B cell (primary cell): ENCODE measurements around the gene TENT5A. TPM values are rescaled to one million over a fixed set of nuclear protein-coding genes. Genes with fewer than 3 reads are reported as not detected.

Experiments used
- ATAC-seq: fragments of 200-7000 bp; cut with Tn5 transposase; one replicate; pipeline ENCODE4 v1.10.0; 2021; ENCODE audit warnings: low read depth, mild to moderate bottlenecking, moderate number of reproducible peaks, moderate library complexity
- CTCF ChIA-PET: fragments of 350-600 bp; sonication (Branson Sonifier 250); formaldehyde crosslinking; loops from one replicate; lab custom pipeline; 2021; ENCODE audit warnings: antibody characterized with exemption, inconsistent platforms; lab: Charles Lee
- POLR2A ChIA-PET: fragments of 350-600 bp; sonication (Branson Sonifier 250); formaldehyde crosslinking; loops from one replicate; lab custom pipeline; 2021; ENCODE audit warnings: antibody characterized with exemption; lab: Charles Lee
- DNase-seq: peaks from one replicate; pipeline ENCODE4 v3.0.0; 2013
- H2AFZ ChIP-seq: 2 replicates; pipeline ENCODE4 v1.6.1; 2012; ENCODE audit warnings: mild to moderate bottlenecking, low read depth, low read length; ENCODE audit not compliant: insufficient read depth, poor library complexity, severe bottlenecking
- H3K27ac ChIP-seq, 2 donors: 1 replicate in 1 of 2; 2 replicates in 1 of 2; pipeline ENCODE4 v1.5.1; 2012 to 2013; ENCODE audit warnings: low read length in 2 of 2, mild to moderate bottlenecking in 2 of 2, moderate library complexity in 1 of 2
- H3K27me3 ChIP-seq, 4 experiments: fragments of 200-600 bp in 1 of 4; sonication (generic) in 1 of 4; replicated peaks in 1 of 4; 1 replicate in 2 of 4; 2 replicates in 2 of 4; pipeline versions ENCODE4 v1.6.1 to v1.7.0; 2013 to 2016; ENCODE audit warnings: low read length in 3 of 4, mild to moderate bottlenecking in 2 of 4, mixed read lengths in 1 of 4, moderate library complexity in 1 of 4; ENCODE audit not compliant: insufficient read depth in 4 of 4, control insufficient read depth in 3 of 4; ENCODE audit errors: control extremely low read depth in 1 of 4
- H3K36me3 ChIP-seq, 2 experiments: replicated peaks in 1 of 2; 1 replicate in 1 of 2; 2 replicates in 1 of 2; pipeline versions ENCODE4 v1.6.1 to v1.7.1; 2013; ENCODE audit warnings: low read length in 1 of 2; ENCODE audit not compliant: insufficient read depth in 2 of 2, control insufficient read depth in 1 of 2; ENCODE audit errors: control extremely low read depth in 1 of 2, extremely low read depth in 1 of 2
- H3K4me1 ChIP-seq, 2 donors: fragments of 200-600 bp in 1 of 2; sonication (generic) in 1 of 2; 1 replicate in 1 of 2; 2 replicates in 1 of 2; pipeline versions ENCODE4 v1.5.1 to v1.6.1; 2013 to 2017; ENCODE audit warnings: low read length in 2 of 2; ENCODE audit not compliant: control insufficient read depth in 2 of 2, insufficient read depth in 2 of 2
- H3K4me2 ChIP-seq: replicated peaks from 2 replicates; pipeline ENCODE3; 2012; ENCODE audit warnings: mild to moderate bottlenecking, low read depth, low read length; ENCODE audit not compliant: poor library complexity, severe bottlenecking
- H3K4me3 ChIP-seq, 5 experiments: fragments of 200-600 bp in 1 of 5; sonication (generic) in 1 of 5; 1 replicate in 3 of 5; 2 replicates in 2 of 5; pipeline versions ENCODE4 v1.5.1 to v1.7.0; 2011 to 2016; ENCODE audit warnings: low read length in 4 of 5, mild to moderate bottlenecking in 4 of 5, low read depth in 2 of 5, control low read depth in 1 of 5, moderate library complexity in 1 of 5; ENCODE audit not compliant: insufficient read depth in 1 of 5; ENCODE audit errors: control extremely low read depth in 1 of 5, extremely low read depth in 1 of 5
- H3K79me2 ChIP-seq: fragments of 200-600 bp; sonication (generic); one replicate; pipeline ENCODE4 v1.6.0; 2016; ENCODE audit warnings: low read length; ENCODE audit not compliant: control insufficient read depth, insufficient read depth
- H3K9ac ChIP-seq: fragments of 200-600 bp; sonication (generic); 2 replicates; pipeline ENCODE4 v1.6.1; 2017; ENCODE audit warnings: mild to moderate bottlenecking, low read length, moderate library complexity
- H3K9me3 ChIP-seq, 3 donors: one replicate each; pipeline versions ENCODE4 v1.6.1 to v1.7.1; 2013; ENCODE audit warnings: low read length in 2 of 3; ENCODE audit not compliant: control insufficient read depth in 2 of 3, insufficient read depth in 1 of 3; ENCODE audit errors: control extremely low read depth in 1 of 3
- H4K20me1 ChIP-seq: 2 replicates; pipeline ENCODE4 v1.6.0; 2012; ENCODE audit warnings: mild to moderate bottlenecking, low read length; ENCODE audit not compliant: insufficient read depth, control insufficient read depth, poor library complexity, severe bottlenecking
- H3K27ac Mint-ChIP-seq: one replicate; pipeline ENCODE4 v1.8.0; 2021; ENCODE audit warnings: mixed read lengths
- H3K27me3 Mint-ChIP-seq: one replicate; pipeline ENCODE4 v1.8.0; 2021; ENCODE audit warnings: mixed read lengths
- H3K4me1 Mint-ChIP-seq: one replicate; pipeline ENCODE4 v1.8.0; 2021; ENCODE audit warnings: mixed read lengths
- H3K4me3 Mint-ChIP-seq: one replicate; pipeline ENCODE4 v1.8.0; 2021; ENCODE audit warnings: mixed read lengths
- H3K9me3 Mint-ChIP-seq: one replicate; pipeline ENCODE4 v1.8.0; 2022; ENCODE audit warnings: mixed read lengths; ENCODE audit not compliant: insufficient read depth
- EZH2 ChIP-seq: IDR thresholded peaks from 2 replicates; pipeline ENCODE4 v1.6.1; 2012; ENCODE audit warnings: borderline replicate concordance, low read depth, mild to moderate bottlenecking, moderate library complexity, low read length; ENCODE audit not compliant: insufficient read depth, poor library complexity, severe bottlenecking
- WGBS: methylation state at CpG from one replicate; pipeline ENCODE4 v1.1.5; 2013; ENCODE audit warnings: missing lambda C conversion rate; ENCODE audit not compliant: insufficient coverage; 5-methylcytosine and 5-hydroxymethylcytosine counted together
- intact Hi-C: fragments of 100-400 bp; cut with micrococcal nuclease; formaldehyde crosslinking; loops from one replicate; pipeline ENCODE4 v1.10.0; 2022
- polyA plus RNA-seq: library from polyadenylated mRNA; depleted of rRNA; stranded (reverse); fragments of >200 nt; gene quantifications from 2 replicates; pipeline ENCODE4 v1.2.3, GENCODE V29; 2012
- total RNA-seq, 2 donors: library from RNA; stranded (reverse); fragments of 120-200 nt in 1 of 2; gene quantifications; 1 replicate in 1 of 2; 2 replicates in 1 of 2; pipeline versions ENCODE4 v1.2.3 to v1.2.4, GENCODE V29; 2013 to 2022
- TF ChIP-seq, protein P1 (sequence below): fragments of 200-600 bp; IDR thresholded peaks from one replicate; pipeline ENCODE4 v1.8.0; 2022; ENCODE audit warnings: antibody characterized with exemption, mild to moderate bottlenecking

TENT5A gene
- total and polyA plus RNA-seq, 2 donors (not counting 1 experiment from before 2014, with no cell fraction given): 3.9 to 9.4 TPM

GRCh38 chr6:81774542-81774941 lies 22.1 kb upstream of the TENT5A start:
- DNase-seq (no peak), ATAC-seq (no peak)
- no peaks in the 10 kb centered on the region for H3K27me3 ChIP-seq
- no peaks in the 10 kb centered on the region for H3K36me3 ChIP-seq
- WGBS: no CpG with 5 or more reads among the region's 2 CpGs
- no peaks in the 10 kb centered on the region for H3K79me2 ChIP-seq
- no peak overlapping the region for H3K4me3 Mint-ChIP-seq
- no peak overlapping the region for H3K4me2 ChIP-seq
- no peak overlapping the region for H3K4me3 ChIP-seq
- no peak overlapping the region for H2AFZ ChIP-seq
- POLR2A ChIA-PET: no interaction called here
- H3K9ac ChIP-seq: no peak overlapping the region
- no peak overlapping the region for H3K27ac ChIP-seq
- TF ChIP-seq, protein P1, sequence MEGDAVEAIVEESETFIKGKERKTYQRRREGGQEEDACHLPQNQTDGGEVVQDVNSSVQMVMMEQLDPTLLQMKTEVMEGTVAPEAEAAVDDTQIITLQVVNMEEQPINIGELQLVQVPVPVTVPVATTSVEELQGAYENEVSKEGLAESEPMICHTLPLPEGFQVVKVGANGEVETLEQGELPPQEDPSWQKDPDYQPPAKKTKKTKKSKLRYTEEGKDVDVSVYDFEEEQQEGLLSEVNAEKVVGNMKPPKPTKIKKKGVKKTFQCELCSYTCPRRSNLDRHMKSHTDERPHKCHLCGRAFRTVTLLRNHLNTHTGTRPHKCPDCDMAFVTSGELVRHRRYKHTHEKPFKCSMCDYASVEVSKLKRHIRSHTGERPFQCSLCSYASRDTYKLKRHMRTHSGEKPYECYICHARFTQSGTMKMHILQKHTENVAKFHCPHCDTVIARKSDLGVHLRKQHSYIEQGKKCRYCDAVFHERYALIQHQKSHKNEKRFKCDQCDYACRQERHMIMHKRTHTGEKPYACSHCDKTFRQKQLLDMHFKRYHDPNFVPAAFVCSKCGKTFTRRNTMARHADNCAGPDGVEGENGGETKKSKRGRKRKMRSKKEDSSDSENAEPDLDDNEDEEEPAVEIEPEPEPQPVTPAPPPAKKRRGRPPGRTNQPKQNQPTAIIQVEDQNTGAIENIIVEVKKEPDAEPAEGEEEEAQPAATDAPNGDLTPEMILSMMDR: no peak
- peaks cover 7% of the 10 kb centered on the region for H3K27me3 Mint-ChIP-seq
- H4K20me1 ChIP-seq: no peaks in the 10 kb centered on the region
- H3K4me1 Mint-ChIP-seq: no peaks in the 10 kb centered on the region
- H3K4me1 ChIP-seq: no peaks in the 10 kb centered on the region
- no peak overlapping the region for H3K27ac Mint-ChIP-seq
- CTCF ChIA-PET: no interaction called here
- H3K9me3 Mint-ChIP-seq: no peaks in the 10 kb centered on the region
- intact Hi-C loops: no loop called here
- no peaks in the 10 kb centered on the region for H3K9me3 ChIP-seq

DNA sequence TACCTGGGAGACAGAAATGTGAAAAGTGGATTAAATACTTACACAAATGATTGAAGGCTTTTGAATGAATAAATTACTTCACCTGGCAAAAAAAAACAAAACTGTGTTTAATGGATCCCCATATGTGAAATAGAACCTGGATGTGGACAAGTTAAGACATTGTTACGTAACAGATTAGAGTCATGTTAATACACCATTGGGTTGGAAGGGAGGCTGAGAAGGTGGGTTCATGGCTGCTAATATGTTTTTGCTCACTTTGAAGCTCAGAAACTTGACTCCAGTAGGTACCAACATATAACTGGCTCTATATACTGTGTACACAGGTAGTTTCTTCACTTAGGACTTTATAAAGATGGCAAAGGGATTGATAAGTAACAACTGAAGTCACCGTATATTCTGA lies 21.4 kb upstream of the TENT5A start:
- 100% methylated on average over 1 of the region's 2 CpGs for WGBS

More for the DNA sequence above, 21.4 kb upstream of the TENT5A start:
- Histone ChIP-seq H3K36me3 (no peaks in the 10 kb centered on the region), H3K27me3 (no peaks in the 10 kb centered on the region), H3K4me1 (no peaks in the 10 kb centered on the region), H3K9me3 (no peaks in the 10 kb centered on the region), H3K4me2 (no peak overlapping the region), H4K20me1 (no peaks in the 10 kb centered on the region), H2AFZ (no peak overlapping the region), H3K9ac (no peak overlapping the region), H3K4me3 (no peak overlapping the region), H3K27ac (no peak overlapping the region), H3K79me2 (no peaks in the 10 kb centered on the region)
- intact Hi-C loops: no loop called here
- Mint-ChIP-seq H3K9me3 (no peaks in the 10 kb centered on the region), H3K27me3 (peaks cover 7% of the 10 kb centered on the region), H3K27ac (no peak overlapping the region), H3K4me3 (no peak overlapping the region), H3K4me1 (no peaks in the 10 kb centered on the region)
- no peak for TF ChIP-seq EZH2
- TF ChIP-seq, protein P1: no peak
- ATAC-seq (no peak), DNase-seq (no peak)
- ChIA-PET POLR2A (no interaction called here), CTCF (no interaction called here)
